SJSA1 (cell line): ENCODE measurements around the gene MICU1. TPM values are rescaled to one million over a fixed set of nuclear protein-coding genes. Genes with fewer than 3 reads are reported as not detected.

Experiments used
- DNase-seq, 2 experiments: peaks; one replicate each; pipeline ENCODE4 v3.0.0-alpha.2; 2015 to 2020; ENCODE audit warnings: low spot score in 2 of 2, low read depth in 1 of 2
- H3K27ac ChIP-seq: fragments of 250-450 bp; sonication (Bioruptor Pico); 2 replicates; pipeline ENCODE4 v1.5.1; 2020; ENCODE audit warnings: mild to moderate bottlenecking, moderate library complexity
- H3K27me3 ChIP-seq: fragments of 250-450 bp; sonication (Bioruptor Pico); replicated peaks from 2 replicates; pipeline ENCODE4 v1.5.1; 2020; ENCODE audit warnings: mild to moderate bottlenecking, moderate library complexity
- H3K36me3 ChIP-seq: fragments of 250-450 bp; sonication (Bioruptor Pico); 2 replicates; pipeline ENCODE4 v1.5.1; 2020; ENCODE audit warnings: mild to moderate bottlenecking
- H3K4me1 ChIP-seq: fragments of 250-450 bp; sonication (Bioruptor Pico); replicated peaks from 2 replicates; pipeline ENCODE4 v1.6.1; 2021; ENCODE audit warnings: mild to moderate bottlenecking
- H3K4me3 ChIP-seq: fragments of 250-450 bp; sonication (Bioruptor Pico); 2 replicates; pipeline ENCODE4 v1.5.1; 2020; ENCODE audit warnings: mild to moderate bottlenecking
- H3K9me3 ChIP-seq: fragments of 250-450 bp; sonication (Bioruptor Pico); replicated peaks from 2 replicates; pipeline ENCODE4 v1.5.1; 2020; ENCODE audit warnings: mild to moderate bottlenecking
- total RNA-seq: library from RNA; depleted of rRNA; stranded (reverse); fragments of >200 nt; shearing (Covaris generic); gene quantifications from 2 replicates; pipeline ENCODE4 v1.2.3, GENCODE V29; 2014; rRNA removed

The MICU1 gene
- total RNA-seq, 1 experiment from 2014 or later = 57.1 TPM

GRCh38 chr10:72320676-72321247 is 305.1 kb downstream of the MICU1 start:
- H3K36me3 ChIP-seq = no peaks in the 10 kb centered on the region
- H3K9me3 ChIP-seq = no peaks in the 10 kb centered on the region
- H3K4me1 ChIP-seq = peaks cover 48% of the 10 kb centered on the region
- peak; percentile 96 for DNase-seq
- H3K27me3 ChIP-seq = no peaks in the 10 kb centered on the region
- H3K27ac ChIP-seq = peak overlapping the region; percentile 88
- no peak overlapping the region for H3K4me3 ChIP-seq

- Histone ChIP-seq H3K36me3 (no peaks in the 10 kb centered on the region), H3K9me3 (no peaks in the 10 kb centered on the region), H3K27me3 (no peaks in the 10 kb centered on the region), H3K4me3 (peak overlapping the region; percentile 36), H3K4me1 (peaks cover 49% of the 10 kb centered on the region), H3K27ac (peak overlapping the region; percentile 88)
- DNase-seq = peak; percentile 88 to 93
Measured at GRCh38 chr10:72319416-72320254, 306.2 kb downstream of the MICU1 start.

GRCh38 chr10:72318418-72319262 is 307.2 kb downstream of the MICU1 start:
- peaks cover 49% of the 10 kb centered on the region for H3K4me1 ChIP-seq
- H3K27me3 ChIP-seq = no peaks in the 10 kb centered on the region
- no peaks in the 10 kb centered on the region for H3K9me3 ChIP-seq
- no peaks in the 10 kb centered on the region for H3K36me3 ChIP-seq
- peak overlapping the region; percentile 88 for H3K27ac ChIP-seq
- peak overlapping the region; percentile 36 for H3K4me3 ChIP-seq
- DNase-seq = no peak

Other genes with a start within 250 kb of the MICU1 start
- gene MCU, start 66.1 kb upstream of the MICU1 start, total RNA-seq = 35.0 and 59.9 TPM in 2 replicates